SK-N-MC (cell line): ENCODE data around the gene GSTM4.
A peak's percentile ranks its signal among the peaks of the same experiment; 100 is the strongest.
"Not testable (repeated sequence)": the region's sequence is repeated elsewhere in the genome, so short reads cannot be mapped to it uniquely, and the experiment has no call there.

Source experiments
- DNase-seq: peaks from one replicate; pipeline ENCODE4 v3.0.0-alpha.2; 2011; ENCODE audit warnings: low read depth, low spot score
- H3K27ac ChIP-seq: fragments of 200-600 bp; sonication (generic); 2 replicates; pipeline ENCODE4 v1.5.1; 2016; ENCODE audit warnings: mixed run types
- H3K36me3 ChIP-seq: fragments of 200-600 bp; sonication (generic); 2 replicates; pipeline ENCODE4 v1.6.1; 2017; ENCODE audit warnings: antibody characterized with exemption, low read length, mixed read lengths; ENCODE audit not compliant: insufficient read depth
- H3K4me3 ChIP-seq: fragments of 200-600 bp; sonication (generic); 2 replicates; pipeline ENCODE4 v1.5.1; 2016
- H3K9ac ChIP-seq: fragments of 200-600 bp; sonication (generic); 2 replicates; pipeline ENCODE4 v1.8.0; 2017; ENCODE audit warnings: mixed run types, mixed read lengths; ENCODE audit not compliant: insufficient read length
- H3K9me3 ChIP-seq: fragments of 200-600 bp; sonication (generic); 2 replicates; pipeline ENCODE4 v1.6.1; 2017; ENCODE audit warnings: low read depth, mild to moderate bottlenecking, antibody characterized with exemption, low read length, moderate library complexity, mixed read lengths
- EZH2 ChIP-seq: fragments of 200-600 bp; sonication (generic); IDR thresholded peaks from one replicate; pipeline ENCODE4 v1.6.1; 2017; ENCODE audit warnings: antibody characterized with exemption
- FOXP2 ChIP-seq: optimal IDR thresholded peaks from 2 replicates; pipeline ENCODE3; 2011; ENCODE audit warnings: mild to moderate bottlenecking, moderate library complexity; ENCODE audit not compliant: insufficient read depth; ENCODE audit errors: extremely low read length, control extremely low read depth
- POLR2AphosphoS5 ChIP-seq: IDR thresholded peaks from 2 replicates; pipeline ENCODE4 v1.6.1; 2012; ENCODE audit warnings: mild to moderate bottlenecking, low read depth, low read length, borderline replicate concordance

GSTM4 gene

GRCh38 chr1:109657395-109657794 is 1.5 kb downstream of the GSTM4 start:
- TF ChIP-seq FOXP2 (no peak), POLR2AphosphoS5 (no peak), EZH2 (no peak)
- no peak overlapping the region for H3K27ac ChIP-seq
- no peak overlapping the region for H3K4me3 ChIP-seq
- no peak for DNase-seq
- H3K9ac ChIP-seq, result no peak overlapping the region
- no peaks in the 10 kb centered on the region for H3K9me3 ChIP-seq
- H3K36me3 ChIP-seq, result no peaks in the 10 kb centered on the region

GRCh38 chr1:109657970-109658369 is 2.1 kb downstream of the GSTM4 start:
- TF ChIP-seq FOXP2 (no peak), EZH2 (no peak), POLR2AphosphoS5 (no peak)
- no peaks in the 10 kb centered on the region for H3K9me3 ChIP-seq
- H3K27ac ChIP-seq, result 0 out of 2 replicates have a peak overlapping the region, but pooled peaks have one; percentile 31
- no peak overlapping the region for H3K4me3 ChIP-seq
- DNase-seq, result no peak
- no peak overlapping the region for H3K9ac ChIP-seq
- H3K36me3 ChIP-seq, result no peaks in the 10 kb centered on the region

GRCh38 chr1:109658533-109659042 is 2.7 kb downstream of the GSTM4 start:
- no peak overlapping the region for H3K9ac ChIP-seq
- no peaks in the 10 kb centered on the region for H3K9me3 ChIP-seq
- no peaks in the 10 kb centered on the region for H3K36me3 ChIP-seq
- no peak for DNase-seq
- no peak overlapping the region for H3K4me3 ChIP-seq
- 0 out of 2 replicates have a peak overlapping the region, but pooled peaks have one; percentile 31 for H3K27ac ChIP-seq
- TF ChIP-seq FOXP2, result no peak
- TF ChIP-seq POLR2AphosphoS5, result no peak
- no peak for TF ChIP-seq EZH2

GRCh38 chr1:109659145-109659544 is 3.2 kb downstream of the GSTM4 start:
- Histone ChIP-seq H3K27ac (no peak overlapping the region), H3K9ac (no peak overlapping the region), H3K36me3 (no peaks in the 10 kb centered on the region), H3K4me3 (no peak overlapping the region), H3K9me3 (no peaks in the 10 kb centered on the region)
- TF ChIP-seq FOXP2 (no peak), EZH2 (no peak)
- no peak for DNase-seq

GRCh38 chr1:109659997-109660690 is 4.2 kb downstream of the GSTM4 start:
- TF ChIP-seq FOXP2, result no peak
- DNase-seq, result no peak
- Histone ChIP-seq H3K4me3 (no peak overlapping the region), H3K27ac (no peak overlapping the region), H3K9me3 (no peaks in the 10 kb centered on the region), H3K36me3 (no peaks in the 10 kb centered on the region), H3K9ac (no peak overlapping the region)

- H3K9me3 ChIP-seq, H3K27ac ChIP-seq, H3K36me3 ChIP-seq, H3K4me3 ChIP-seq, H3K9ac ChIP-seq, DNase-seq: not testable (repeated sequence)
Measured at GRCh38 chr1:109660691-109661026, 4.8 kb downstream of the GSTM4 start.

GRCh38 chr1:109661391-109661790 is 5.5 kb downstream of the GSTM4 start:
- DNase-seq, result no peak
- no peak overlapping the region for H3K27ac ChIP-seq
- no peak overlapping the region for H3K4me3 ChIP-seq
- no peaks in the 10 kb centered on the region for H3K9me3 ChIP-seq
- no peak overlapping the region for H3K9ac ChIP-seq
- no peak for TF ChIP-seq POLR2AphosphoS5
- no peak for TF ChIP-seq EZH2
- no peak for TF ChIP-seq FOXP2
- H3K36me3 ChIP-seq, result no peaks in the 10 kb centered on the region

GRCh38 chr1:109664671-109665070 is 8.8 kb downstream of the GSTM4 start:
- TF ChIP-seq EZH2 (no peak), FOXP2 (no peak), POLR2AphosphoS5 (no peak)
- no peak overlapping the region for H3K4me3 ChIP-seq
- no peak overlapping the region for H3K9ac ChIP-seq
- DNase-seq, result no peak
- peaks cover 2% of the 10 kb centered on the region; the same call in 1 of the 2 replicates for H3K36me3 ChIP-seq
- no peaks in the 10 kb centered on the region for H3K9me3 ChIP-seq
- H3K27ac ChIP-seq, result no peak overlapping the region
